Stomach (tissue), 4 donors: ENCODE data around the gene FCHO2.

ENCODE experiments used
- CTCF ChIP-seq, 7 experiments: fragments of 450-650 bp in 4 of 7; fragments of 200-600 bp in 3 of 7; sonication (generic) in 3 of 7; IDR thresholded peaks; one replicate each; pipeline ENCODE4 v1.5.1; 2016 to 2019; ENCODE audit warnings: antibody characterized with exemption in 7 of 7, control low read depth in 2 of 7, mild to moderate bottlenecking in 1 of 7
- POLR2A ChIP-seq, 4 donors: fragments of 450-650 bp; IDR thresholded peaks; one replicate each; pipeline ENCODE4 v1.6.1; 2016; ENCODE audit warnings: antibody characterized with exemption in 4 of 4, control low read depth in 2 of 4, mild to moderate bottlenecking in 1 of 4, moderate library complexity in 1 of 4
- POLR2AphosphoS5 ChIP-seq, 3 donors: sonication (generic); formaldehyde crosslinking; IDR thresholded peaks; one replicate each; pipeline ENCODE4 v1.6.1; 2016; ENCODE audit warnings: antibody characterized with exemption in 3 of 3

- no peak for TF ChIP-seq POLR2AphosphoS5 (IDR thresholded peaks at IDR 0.05)
- no peak for TF ChIP-seq CTCF (IDR thresholded peaks at IDR 0.05)
- no peak for TF ChIP-seq POLR2A (IDR thresholded peaks at IDR 0.05)
Observed at GRCh38 chr5:72991394-72991793, 35.6 kb downstream of the FCHO2 start.
